Thymus (tissue), 11 donors: ENCODE measurements around the gene KCNQ1. TPM values are rescaled to one million over a fixed set of nuclear protein-coding genes. Genes with fewer than 3 reads are reported as not detected.

ENCODE experiments used
- DNase-seq, 9 donors: peaks; one replicate each; pipeline ENCODE4 v3.0.0-alpha.2; 2013; ENCODE audit warnings: low spot score in 9 of 9, low read depth in 6 of 9, missing footprints in 1 of 9
- H3K27ac ChIP-seq, 2 donors: one replicate each; pipeline ENCODE4 v1.5.1; 2013; ENCODE audit warnings: control low read depth in 1 of 2, low read depth in 1 of 2, low read length in 1 of 2, mild to moderate bottlenecking in 1 of 2, moderate library complexity in 1 of 2
- H3K27me3 ChIP-seq, 2 donors: one replicate each; pipeline ENCODE4 v1.5.1; 2013; ENCODE audit warnings: low read length in 1 of 2; ENCODE audit not compliant: control insufficient read depth in 2 of 2, insufficient read depth in 1 of 2
- H3K36me3 ChIP-seq, 2 donors: one replicate each; pipeline ENCODE4 v1.5.1; 2013; ENCODE audit warnings: low read length in 1 of 2, mild to moderate bottlenecking in 1 of 2, moderate library complexity in 1 of 2; ENCODE audit not compliant: control insufficient read depth in 2 of 2, insufficient read depth in 2 of 2
- H3K4me1 ChIP-seq, 2 donors: one replicate each; pipeline ENCODE4 v1.5.1; 2013; ENCODE audit warnings: low read length in 2 of 2; ENCODE audit not compliant: control insufficient read depth in 2 of 2, insufficient read depth in 2 of 2
- H3K4me3 ChIP-seq, 2 donors: one replicate each; pipeline ENCODE4 v1.5.1; 2013; ENCODE audit warnings: low read length in 2 of 2, control low read depth in 1 of 2, mild to moderate bottlenecking in 1 of 2
- H3K9me3 ChIP-seq, 2 donors: one replicate each; pipeline ENCODE4 v1.5.1; 2013; ENCODE audit warnings: low read length in 1 of 2, mild to moderate bottlenecking in 1 of 2; ENCODE audit not compliant: control insufficient read depth in 2 of 2, insufficient read depth in 1 of 2
- WGBS: extraction: QIAGEN DNeasy Blood & Tissue Kit; methylation state at CpG from one replicate; pipeline ENCODE4 v1.1.7; 2013; 5-methylcytosine and 5-hydroxymethylcytosine counted together
- polyA plus RNA-seq: library from polyadenylated mRNA; stranded (reverse); fragments of 200-250 nt; gene quantifications from one replicate; pipeline ENCODE4 v1.2.3, GENCODE V29; 2013
- total RNA-seq: library from RNA; stranded (reverse); fragments of 120-200 nt; gene quantifications from one replicate; pipeline ENCODE4 v1.2.4, GENCODE V29; 2013
- donor health status: healthy.

Gene KCNQ1
- total and polyA plus RNA-seq, 2 donors = 0.94 to 3.7 TPM

GRCh38 chr11:2553198-2553597 lies 108.4 kb downstream of the KCNQ1 start:
- no peak for DNase-seq
- WGBS = 98% methylated on average over 2 of the region's 2 CpGs
- H3K4me3 ChIP-seq = no peak overlapping the region

GRCh38 chr11:2553886-2554285 lies 109.1 kb downstream of the KCNQ1 start:
- no peak for DNase-seq

More at GRCh38 chr11:2553198-2553597, 108.4 kb downstream of the KCNQ1 start:
- Histone ChIP-seq H3K4me1 (no peaks in the 10 kb centered on the region), H3K27ac (no peak overlapping the region), H3K9me3 (no peaks in the 10 kb centered on the region), H3K27me3 (no peaks in the 10 kb centered on the region), H3K36me3 (no peaks in the 10 kb centered on the region)

GRCh38 chr11:2554338-2555207 lies 109.8 kb downstream of the KCNQ1 start:
- Histone ChIP-seq H3K27ac (no peak overlapping the region), H3K36me3 (no peaks in the 10 kb centered on the region), H3K9me3 (no peaks in the 10 kb centered on the region), H3K4me1 (no peaks in the 10 kb centered on the region), H3K4me3 (no peak overlapping the region), H3K27me3 (no peaks in the 10 kb centered on the region)
- DNase-seq = no peak
- WGBS = 94% methylated on average over 16 of the region's 16 CpGs

More at GRCh38 chr11:2553886-2554285, 109.1 kb downstream of the KCNQ1 start:
- no peaks in the 10 kb centered on the region for H3K9me3 ChIP-seq
- WGBS = 96% methylated on average over 9 of the region's 9 CpGs
- no peaks in the 10 kb centered on the region for H3K27me3 ChIP-seq
- no peak overlapping the region for H3K27ac ChIP-seq
- no peak overlapping the region for H3K4me3 ChIP-seq
- H3K36me3 ChIP-seq = no peaks in the 10 kb centered on the region
- no peaks in the 10 kb centered on the region for H3K4me1 ChIP-seq

- Histone ChIP-seq H3K36me3 (no peaks in the 10 kb centered on the region), H3K4me1 (no peaks in the 10 kb centered on the region), H3K9me3 (no peaks in the 10 kb centered on the region), H3K4me3 (no peak overlapping the region), H3K27me3 (no peaks in the 10 kb centered on the region), H3K27ac (no peak overlapping the region)
- DNase-seq = no peak
- 98% methylated on average over 11 of the region's 11 CpGs for WGBS
Observed at GRCh38 chr11:2555336-2555735, 110.5 kb downstream of the KCNQ1 start.

- no peak overlapping the region for H3K27ac ChIP-seq
- H3K36me3 ChIP-seq = no peaks in the 10 kb centered on the region
- H3K27me3 ChIP-seq = no peaks in the 10 kb centered on the region
- H3K9me3 ChIP-seq = no peaks in the 10 kb centered on the region
- H3K4me3 ChIP-seq = no peak overlapping the region
- no peaks in the 10 kb centered on the region for H3K4me1 ChIP-seq
- DNase-seq = no peak
- WGBS = 96% methylated on average over 12 of the region's 12 CpGs
Observed at GRCh38 chr11:2555891-2556290, 111.1 kb downstream of the KCNQ1 start.

GRCh38 chr11:2557381-2557780 lies 112.6 kb downstream of the KCNQ1 start:
- no peak for DNase-seq
- WGBS = 99% methylated on average over 4 of the region's 4 CpGs
- no peak overlapping the region for H3K4me3 ChIP-seq
- H3K27ac ChIP-seq = no peak overlapping the region
- no peaks in the 10 kb centered on the region for H3K27me3 ChIP-seq
- H3K36me3 ChIP-seq = no peaks in the 10 kb centered on the region
- no peaks in the 10 kb centered on the region for H3K4me1 ChIP-seq
- no peaks in the 10 kb centered on the region for H3K9me3 ChIP-seq

- Histone ChIP-seq H3K36me3 (no peaks in the 10 kb centered on the region), H3K27ac (no peak overlapping the region), H3K4me1 (no peaks in the 10 kb centered on the region), H3K9me3 (no peaks in the 10 kb centered on the region), H3K27me3 (no peaks in the 10 kb centered on the region), H3K4me3 (no peak overlapping the region)
- WGBS = 93% methylated on average over 17 of the region's 17 CpGs
- DNase-seq = no peak
Observed at GRCh38 chr11:2558397-2558796, 113.6 kb downstream of the KCNQ1 start.

GRCh38 chr11:2558861-2559526 lies 114.2 kb downstream of the KCNQ1 start:
- Histone ChIP-seq H3K4me3 (no peak overlapping the region), H3K27me3 (no peaks in the 10 kb centered on the region), H3K4me1 (no peaks in the 10 kb centered on the region), H3K27ac (no peak overlapping the region), H3K9me3 (no peaks in the 10 kb centered on the region), H3K36me3 (no peaks in the 10 kb centered on the region)
- DNase-seq = no peak
- WGBS = 96% methylated on average over 13 of the region's 13 CpGs

GRCh38 chr11:2559527-2560311 lies 114.9 kb downstream of the KCNQ1 start:
- Histone ChIP-seq H3K4me3 (no peak overlapping the region), H3K27me3 (no peaks in the 10 kb centered on the region), H3K36me3 (no peaks in the 10 kb centered on the region), H3K9me3 (no peaks in the 10 kb centered on the region), H3K4me1 (no peaks in the 10 kb centered on the region), H3K27ac (no peak overlapping the region)
- 84% methylated on average over 28 of the region's 28 CpGs for WGBS
- no peak for DNase-seq
